ENCODE results near the gene DCHS1. TPM values are rescaled to one million over a fixed set of nuclear protein-coding genes. Genes with fewer than 3 reads are reported as not detected.

Gene DCHS1
- total RNA-seq, 1 experiment from 2014 or later: 14.2 TPM

GRCh38 chr11:6640036-6640984 is 15.3 kb downstream of the DCHS1 start:
- POLR2A ChIA-PET: interaction anchor here (0.5 to 0.7 kb wide), 2 partner anchors 21 to 29 kb away, joined by 3 read pairs; partner anchors contain the start of gene TAF10
- no peak overlapping the region for H3K4me3 Mint-ChIP-seq
- H3K9me3 Mint-ChIP-seq: no peaks in the 10 kb centered on the region
- no peak for DNase-seq (ENCODE audit: low spot score)
- TF ChIP-seq ZNF416 (CRISPR knock-in tag; IDR thresholded peaks at IDR 0.05) (no peak), ZNF121 (CRISPR knock-in tag; IDR thresholded peaks at IDR 0.05) (no peak), MAX (CRISPR knock-in tag; IDR thresholded peaks at IDR 0.05) (no peak), ZSCAN18 (CRISPR knock-in tag; IDR thresholded peaks at IDR 0.05) (no peak), E2F4 (CRISPR knock-in tag; IDR thresholded peaks at IDR 0.05; ENCODE audit: borderline replicate concordance, low read depth) (no peak), ZBTB21 (CRISPR knock-in tag; IDR thresholded peaks at IDR 0.05; ENCODE audit: borderline replicate concordance) (no peak), EMX1 (CRISPR knock-in tag; IDR thresholded peaks at IDR 0.05) (no peak), JUN (CRISPR knock-in tag; IDR thresholded peaks at IDR 0.05) (no peak)
- TF ChIP-seq, protein P1, sequence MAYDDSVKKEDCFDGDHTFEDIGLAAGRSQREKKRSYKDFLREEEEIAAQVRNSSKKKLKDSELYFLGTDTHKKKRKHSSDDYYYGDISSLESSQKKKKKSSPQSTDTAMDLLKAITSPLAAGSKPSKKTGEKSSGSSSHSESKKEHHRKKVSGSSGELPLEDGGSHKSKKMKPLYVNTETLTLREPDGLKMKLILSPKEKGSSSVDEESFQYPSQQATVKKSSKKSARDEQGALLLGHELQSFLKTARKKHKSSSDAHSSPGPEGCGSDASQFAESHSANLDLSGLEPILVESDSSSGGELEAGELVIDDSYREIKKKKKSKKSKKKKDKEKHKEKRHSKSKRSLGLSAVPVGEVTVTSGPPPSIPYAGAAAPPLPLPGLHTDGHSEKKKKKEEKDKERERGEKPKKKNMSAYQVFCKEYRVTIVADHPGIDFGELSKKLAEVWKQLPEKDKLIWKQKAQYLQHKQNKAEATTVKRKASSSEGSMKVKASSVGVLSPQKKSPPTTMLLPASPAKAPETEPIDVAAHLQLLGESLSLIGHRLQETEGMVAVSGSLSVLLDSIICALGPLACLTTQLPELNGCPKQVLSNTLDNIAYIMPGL (CRISPR knock-in tag; IDR thresholded peaks at IDR 0.05): no peak
- TF ChIP-seq, protein P2, sequence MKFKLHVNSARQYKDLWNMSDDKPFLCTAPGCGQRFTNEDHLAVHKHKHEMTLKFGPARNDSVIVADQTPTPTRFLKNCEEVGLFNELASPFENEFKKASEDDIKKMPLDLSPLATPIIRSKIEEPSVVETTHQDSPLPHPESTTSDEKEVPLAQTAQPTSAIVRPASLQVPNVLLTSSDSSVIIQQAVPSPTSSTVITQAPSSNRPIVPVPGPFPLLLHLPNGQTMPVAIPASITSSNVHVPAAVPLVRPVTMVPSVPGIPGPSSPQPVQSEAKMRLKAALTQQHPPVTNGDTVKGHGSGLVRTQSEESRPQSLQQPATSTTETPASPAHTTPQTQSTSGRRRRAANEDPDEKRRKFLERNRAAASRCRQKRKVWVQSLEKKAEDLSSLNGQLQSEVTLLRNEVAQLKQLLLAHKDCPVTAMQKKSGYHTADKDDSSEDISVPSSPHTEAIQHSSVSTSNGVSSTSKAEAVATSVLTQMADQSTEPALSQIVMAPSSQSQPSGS (CRISPR knock-in tag; IDR thresholded peaks at IDR 0.05; ENCODE audit: borderline replicate concordance, low read depth): no peak
- TF ChIP-seq, protein P3, sequence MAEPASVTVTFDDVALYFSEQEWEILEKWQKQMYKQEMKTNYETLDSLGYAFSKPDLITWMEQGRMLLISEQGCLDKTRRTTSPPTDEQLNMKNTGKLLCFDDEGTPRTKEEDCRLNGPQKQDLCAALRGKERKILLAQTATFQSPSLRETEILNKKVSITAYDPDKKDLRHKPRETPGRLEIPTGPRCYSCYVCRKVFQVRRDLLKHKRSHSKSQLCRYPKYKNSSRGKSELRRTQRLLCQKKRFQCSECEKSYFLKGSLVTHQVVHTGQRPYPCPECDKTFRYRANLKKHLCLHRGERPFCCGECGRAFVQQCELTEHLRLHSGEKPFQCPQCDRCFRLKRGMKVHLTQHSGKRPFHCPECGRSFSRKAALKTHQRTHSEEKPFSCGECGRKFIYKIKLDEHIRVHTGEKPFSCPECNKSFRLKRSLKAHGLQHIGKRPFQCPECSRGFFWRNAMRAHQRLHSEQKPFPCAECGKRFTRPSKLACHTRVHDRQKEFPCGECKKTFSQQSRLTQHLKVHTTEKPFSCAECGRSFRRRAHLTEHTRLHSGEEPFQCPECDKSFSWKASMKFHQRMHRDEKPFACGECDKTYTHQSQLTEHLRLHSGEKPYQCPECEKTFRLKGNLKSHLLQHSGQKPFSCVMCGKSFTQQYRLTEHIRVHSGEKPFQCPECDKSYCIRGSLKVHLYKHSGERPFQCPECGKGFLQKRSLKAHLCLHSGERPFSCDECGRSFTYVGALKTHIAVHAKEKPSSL (CRISPR knock-in tag; conservative IDR thresholded peaks at IDR 0.05): no peak
- H3K27ac Mint-ChIP-seq: no peak overlapping the region
- no peaks in the 10 kb centered on the region for H3K36me3 Mint-ChIP-seq
- no peaks in the 10 kb centered on the region for H3K4me1 Mint-ChIP-seq
- CTCF ChIA-PET: interaction anchor here (1.0 to 1.2 kb wide), 2 partner anchors 109 to 115 kb away, joined by 3 read pairs; no protein-coding TSS in a partner anchor
- no peaks in the 10 kb centered on the region for H3K27me3 Mint-ChIP-seq (ENCODE audit: low read depth)
- ATAC-seq: no peak

DNA sequence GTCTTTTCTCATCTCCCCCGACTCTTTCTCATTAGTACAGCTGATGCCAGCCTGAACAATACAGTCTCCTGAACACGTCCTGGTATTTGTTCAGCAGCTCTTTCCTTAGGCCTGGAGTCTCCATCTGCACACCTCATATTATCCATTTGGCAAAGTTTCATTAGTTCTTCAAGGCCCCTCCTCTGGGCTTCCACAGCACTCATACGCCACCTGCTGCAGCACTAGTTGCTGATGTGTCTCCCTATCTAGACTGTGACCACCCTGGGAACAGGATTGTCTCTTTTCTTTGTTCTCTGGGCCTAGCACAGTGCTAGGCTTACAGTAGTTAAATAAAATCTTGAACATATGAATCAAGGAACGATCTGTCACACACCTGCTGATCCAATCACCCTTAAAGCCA is 17.2 kb downstream of the DCHS1 start:
- H3K36me3 Mint-ChIP-seq: no peaks in the 10 kb centered on the region
- no peak for DNase-seq (ENCODE audit: low spot score)
- TF ChIP-seq, protein P4, sequence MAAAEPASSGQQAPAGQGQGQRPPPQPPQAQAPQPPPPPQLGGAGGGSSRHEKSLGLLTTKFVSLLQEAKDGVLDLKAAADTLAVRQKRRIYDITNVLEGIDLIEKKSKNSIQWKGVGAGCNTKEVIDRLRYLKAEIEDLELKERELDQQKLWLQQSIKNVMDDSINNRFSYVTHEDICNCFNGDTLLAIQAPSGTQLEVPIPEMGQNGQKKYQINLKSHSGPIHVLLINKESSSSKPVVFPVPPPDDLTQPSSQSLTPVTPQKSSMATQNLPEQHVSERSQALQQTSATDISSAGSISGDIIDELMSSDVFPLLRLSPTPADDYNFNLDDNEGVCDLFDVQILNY (CRISPR knock-in tag; IDR thresholded peaks at IDR 0.05): no peak
- no peak for TF ChIP-seq ZNF232 (CRISPR knock-in tag; IDR thresholded peaks at IDR 0.05)
- no peak for TF ChIP-seq ZNF138 (CRISPR knock-in tag; conservative IDR thresholded peaks at IDR 0.05)
- TF ChIP-seq E2F4 (CRISPR knock-in tag; IDR thresholded peaks at IDR 0.05; ENCODE audit: borderline replicate concordance, low read depth): no peak
- TF ChIP-seq NFE2L1 (CRISPR knock-in tag; IDR thresholded peaks at IDR 0.05): no peak
- no peak for TF ChIP-seq E2F1 (CRISPR knock-in tag; IDR thresholded peaks at IDR 0.05)
- TF ChIP-seq RORB (CRISPR knock-in tag; IDR thresholded peaks at IDR 0.05): no peak
- TF ChIP-seq ATF3 (CRISPR knock-in tag; conservative IDR thresholded peaks at IDR 0.05): no peak
- no peak overlapping the region for H3K27ac Mint-ChIP-seq
- no peak for ATAC-seq
- ChIA-PET CTCF (interaction anchor here (1.0 to 1.1 kb wide), 2 partner anchors 30 to 70 kb away, joined by 3 read pairs; no protein-coding TSS in a partner anchor), POLR2A (no interaction called here)
- H3K9me3 Mint-ChIP-seq: no peaks in the 10 kb centered on the region
- no peaks in the 10 kb centered on the region for H3K4me1 Mint-ChIP-seq
- H3K4me3 Mint-ChIP-seq: no peak overlapping the region
- H3K27me3 Mint-ChIP-seq (ENCODE audit: low read depth): no peaks in the 10 kb centered on the region
